ENCODE results near the gene TOMM22. TPM values are rescaled to one million over a fixed set of nuclear protein-coding genes. Genes with fewer than 3 reads are reported as not detected.
A peak's percentile ranks its signal among the peaks of the same experiment; 100 is the strongest.

TOMM22 gene
- total and polyA plus RNA-seq, 4 donors = 25.6 to 57.7 (median 29.2) TPM

DNA sequence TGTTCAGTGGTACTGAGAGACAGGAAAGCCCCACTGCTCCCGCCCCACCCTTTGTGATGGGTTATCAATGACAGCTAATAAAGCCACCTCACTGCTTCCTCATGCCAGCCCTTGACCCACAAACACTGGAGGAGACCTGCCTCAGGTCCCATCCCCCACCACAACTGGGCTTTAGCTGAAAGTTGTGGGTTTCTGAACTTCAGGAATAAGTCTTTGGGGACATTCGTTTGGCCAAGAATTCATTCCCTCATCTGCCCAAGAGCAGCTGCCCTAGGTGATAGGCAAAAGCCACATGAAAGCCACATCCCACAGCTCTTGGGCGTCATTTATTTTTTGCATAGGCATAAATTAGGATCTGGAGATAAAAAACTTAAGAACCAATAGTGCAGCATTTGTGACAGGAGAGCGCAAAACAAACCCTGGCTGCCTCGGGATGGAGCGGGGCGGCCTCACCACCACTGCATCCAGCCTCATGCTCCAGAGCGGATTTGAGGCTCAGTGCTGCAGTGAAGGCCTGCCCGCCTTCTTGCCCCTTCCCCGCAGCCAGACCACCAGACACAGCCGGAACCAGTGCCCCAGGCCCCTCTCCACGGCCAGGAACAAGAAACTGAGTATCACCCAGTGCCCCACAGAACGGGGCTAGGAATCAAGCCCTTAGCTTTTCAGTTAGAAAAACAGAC is 52.8 kb downstream of the TOMM22 start:
- Histone ChIP-seq H3K4me1 (ENCODE audit: control insufficient read depth in 5 of 5, insufficient read depth in 5 of 5, low read length in 5 of 5) (no peaks in the 10 kb centered on the region), H3K4me3 (no peak overlapping the region), H3K27ac (ENCODE audit: low read depth in 1 of 2, low read length in 1 of 2) (peak overlapping the region; percentile 21 to 40), H3K27me3 (ENCODE audit: control insufficient read depth in 3 of 3, insufficient read depth in 3 of 3, low read length in 2 of 3) (no peaks in the 10 kb centered on the region), H3K9ac (ENCODE audit: insufficient read depth in 1 of 2, low read length in 2 of 2) (no peak overlapping the region), H3K36me3 (ENCODE audit: control insufficient read depth in 4 of 4, insufficient read depth in 4 of 4, low read length in 4 of 4) (peaks cover 6 to 79% (median 39%) of the 10 kb centered on the region in 4 donors), H3K9me3 (ENCODE audit: control insufficient read depth in 4 of 4, insufficient read depth in 3 of 4, low read length in 3 of 4) (no peaks in the 10 kb centered on the region)
- DNase-seq (no peak), ATAC-seq (ENCODE audit: insufficient read depth, low FRiP score) (no peak)
- WGBS, 2 donors = 90 to 93% methylated on average over 13 of the region's 13 CpGs
- TF ChIP-seq, protein P1, sequence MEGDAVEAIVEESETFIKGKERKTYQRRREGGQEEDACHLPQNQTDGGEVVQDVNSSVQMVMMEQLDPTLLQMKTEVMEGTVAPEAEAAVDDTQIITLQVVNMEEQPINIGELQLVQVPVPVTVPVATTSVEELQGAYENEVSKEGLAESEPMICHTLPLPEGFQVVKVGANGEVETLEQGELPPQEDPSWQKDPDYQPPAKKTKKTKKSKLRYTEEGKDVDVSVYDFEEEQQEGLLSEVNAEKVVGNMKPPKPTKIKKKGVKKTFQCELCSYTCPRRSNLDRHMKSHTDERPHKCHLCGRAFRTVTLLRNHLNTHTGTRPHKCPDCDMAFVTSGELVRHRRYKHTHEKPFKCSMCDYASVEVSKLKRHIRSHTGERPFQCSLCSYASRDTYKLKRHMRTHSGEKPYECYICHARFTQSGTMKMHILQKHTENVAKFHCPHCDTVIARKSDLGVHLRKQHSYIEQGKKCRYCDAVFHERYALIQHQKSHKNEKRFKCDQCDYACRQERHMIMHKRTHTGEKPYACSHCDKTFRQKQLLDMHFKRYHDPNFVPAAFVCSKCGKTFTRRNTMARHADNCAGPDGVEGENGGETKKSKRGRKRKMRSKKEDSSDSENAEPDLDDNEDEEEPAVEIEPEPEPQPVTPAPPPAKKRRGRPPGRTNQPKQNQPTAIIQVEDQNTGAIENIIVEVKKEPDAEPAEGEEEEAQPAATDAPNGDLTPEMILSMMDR (IDR thresholded peaks at IDR 0.05; ENCODE audit: control extremely low read depth, extremely low read depth) = no peak

Other genes starting within 250 kb of the TOMM22 start
- not detected for gene KCNJ4, start 226.8 kb upstream of the TOMM22 start, total RNA-seq
- not detected for gene KCNJ4, start 226.8 kb upstream of the TOMM22 start, polyA plus RNA-seq
- gene KDELR3, start 213.9 kb upstream of the TOMM22 start, total RNA-seq = 10 to 100 TPM in 1 of 2 donors, 1 to 10 TPM in 1; 4.4 to 16.4 TPM
- gene KDELR3, start 213.9 kb upstream of the TOMM22 start, polyA plus RNA-seq = 1 to 10 TPM; 8.2 to 9.3 TPM
- 1,000 to 10,000 TPM in 1 of 2 donors, 100 to 1,000 TPM in 1; 373 to 1,771 TPM for gene DDX17, start 175.6 kb upstream of the TOMM22 start, total RNA-seq
- gene DDX17, start 175.6 kb upstream of the TOMM22 start, polyA plus RNA-seq = 100 to 1,000 TPM; 141 to 151 TPM
- 1 to 10 TPM; 1.1 to 2.7 TPM for gene DMC1, start 111.8 kb upstream of the TOMM22 start, total RNA-seq
- gene DMC1, start 111.8 kb upstream of the TOMM22 start, polyA plus RNA-seq = 1 to 10 TPM in 1 of 2 donors, under 1 TPM in 1; 0.24 to 2.5 TPM
- 10 to 100 TPM in 1 of 2 donors, 1 to 10 TPM in 1; 9.9 to 10.0 TPM for gene FAM227A, start 25.6 kb upstream of the TOMM22 start, total RNA-seq
- 1 to 10 TPM; 1.1 to 2.1 TPM for gene FAM227A, start 25.6 kb upstream of the TOMM22 start, polyA plus RNA-seq
- gene CBY1, start 25.3 kb upstream of the TOMM22 start, total RNA-seq = 10 to 100 TPM; 25.9 to 32.4 TPM
- 10 to 100 TPM; 24.8 to 49.0 TPM for gene CBY1, start 25.3 kb upstream of the TOMM22 start, polyA plus RNA-seq
- 10 to 100 TPM; 38.2 to 64.0 TPM for gene JOSD1, start 19.0 kb downstream of the TOMM22 start, total RNA-seq
- gene JOSD1, start 19.0 kb downstream of the TOMM22 start, polyA plus RNA-seq = 10 to 100 TPM; 17.8 to 49.4 TPM
- 10 to 100 TPM; 61.7 to 69.1 TPM for gene GTPBP1, start 24.0 kb downstream of the TOMM22 start, total RNA-seq
- 10 to 100 TPM; 24.1 to 35.8 TPM for gene GTPBP1, start 24.0 kb downstream of the TOMM22 start, polyA plus RNA-seq
- 100 to 1,000 TPM in 1 of 2 donors, 10 to 100 TPM in 1; 75.5 to 220 TPM for gene SUN2, start 74.0 kb downstream of the TOMM22 start, total RNA-seq
- gene SUN2, start 74.0 kb downstream of the TOMM22 start, polyA plus RNA-seq = 100 to 1,000 TPM in 1 of 2 donors, 10 to 100 TPM in 1; 58.6 to 138 TPM
- gene DNAL4, start 112.2 kb downstream of the TOMM22 start, total RNA-seq = 10 to 100 TPM; 28.4 to 29.0 TPM
- gene DNAL4, start 112.2 kb downstream of the TOMM22 start, polyA plus RNA-seq = 10 to 100 TPM; 22.2 to 24.1 TPM
- 1 to 10 TPM; 4.2 to 5.8 TPM for gene NPTXR, start 162.1 kb downstream of the TOMM22 start, total RNA-seq
- 1 to 10 TPM in 1 of 2 donors, under 1 TPM in 1; 0.98 to 1.5 TPM for gene NPTXR, start 162.1 kb downstream of the TOMM22 start, polyA plus RNA-seq
- gene CBX6, start 190.3 kb downstream of the TOMM22 start, total RNA-seq = 10 to 100 TPM; 14.6 to 79.2 TPM
- 10 to 100 TPM; 18.8 to 27.9 TPM for gene CBX6, start 190.3 kb downstream of the TOMM22 start, polyA plus RNA-seq